Testis (tissue), 2 donors: Measurements from ENCODE around the gene COQ8A.

Experiments used
- CTCF ChIP-seq, 3 experiments: fragments of 450-650 bp in 2 of 3; fragments of 200-600 bp in 1 of 3; sonication (generic) in 1 of 3; IDR thresholded peaks; one replicate each; pipeline ENCODE4 v1.5.1; 2016 to 2019; ENCODE audit warnings: antibody characterized with exemption in 3 of 3, mild to moderate bottlenecking in 2 of 3, moderate library complexity in 1 of 3
- POLR2A ChIP-seq: fragments of 450-650 bp; IDR thresholded peaks from one replicate; pipeline ENCODE4 v1.6.1; 2017; ENCODE audit warnings: antibody characterized with exemption, mild to moderate bottlenecking, moderate library complexity

GRCh38 chr1:226981386-226981817, 41.3 kb downstream of the COQ8A start:
- TF ChIP-seq CTCF (IDR thresholded peaks at IDR 0.05) (no peak), POLR2A (no peak)
